HepG2 (cell line): ENCODE measurements around the gene ADAMTS4. TPM values are rescaled to one million over a fixed set of nuclear protein-coding genes. Genes with fewer than 3 reads are reported as not detected.
A peak's percentile ranks its signal among the peaks of the same experiment; 100 is the strongest.

Experiments
- AHDC1 ChIP-seq: sonication (generic); formaldehyde crosslinking; IDR thresholded peaks from 2 replicates; pipeline ENCODE4 v1.5.1; 2020; ENCODE audit warnings: mild to moderate bottlenecking, missing genetic modification reagents, borderline replicate concordance
- ARID5B ChIP-seq: IDR thresholded peaks from 2 replicates; pipeline ENCODE4 v1.4.0; 2020; ENCODE audit warnings: mild to moderate bottlenecking, missing genetic modification reagents
- BCL6 ChIP-seq: IDR thresholded peaks from 2 replicates; pipeline ENCODE4 v1.6.1; 2016; ENCODE audit warnings: missing genetic modification reagents, missing compliant biosample characterization
- CREB1 ChIP-seq, 2 experiments: fragments of 450-650 bp in 1 of 2; IDR thresholded peaks; 2 replicates each; pipeline ENCODE4 v1.6.1; 2016 to 2017; ENCODE audit warnings: control low read depth in 1 of 2, mild to moderate bottlenecking in 1 of 2, missing compliant biosample characterization in 1 of 2, missing genetic modification characterization in 1 of 2
- FOXA1 ChIP-seq, 2 experiments: fragments of 450-650 bp in 1 of 2; sonication (generic) in 1 of 2; formaldehyde crosslinking in 1 of 2; IDR thresholded peaks; 2 replicates each; pipeline versions ENCODE4 v1.4.0 to v1.6.1; 2016 to 2020; ENCODE audit warnings: missing genetic modification reagents in 1 of 2
- SMARCE1 ChIP-seq: fragments of 450-650 bp; IDR thresholded peaks from 2 replicates; pipeline ENCODE4 v1.6.1; 2017; ENCODE audit warnings: borderline replicate concordance
- SOX13 ChIP-seq, 3 experiments: fragments of 450-650 bp in 1 of 3; sonication (generic) in 1 of 3; formaldehyde crosslinking in 1 of 3; IDR thresholded peaks in 2 of 3; conservative IDR thresholded peaks in 1 of 3; 2 replicates each; pipeline versions ENCODE4 v1.5.0 to v1.6.1; 2016 to 2020; ENCODE audit warnings: antibody characterized with exemption in 1 of 3, mild to moderate bottlenecking in 1 of 3, missing compliant biosample characterization in 1 of 3, missing genetic modification reagents in 1 of 3, moderate library complexity in 1 of 3
- THAP11 ChIP-seq: IDR thresholded peaks from 2 replicates; pipeline ENCODE4 v1.6.1; 2016; ENCODE audit warnings: missing biosample characterization, missing genetic modification reagents
- ZC3H13 ChIP-seq: sonication (generic); formaldehyde crosslinking; IDR thresholded peaks from 2 replicates; pipeline ENCODE4 v1.8.1; 2023; ENCODE audit warnings: mild to moderate bottlenecking, missing genetic modification reagents, moderate library complexity
- ZGPAT ChIP-seq: IDR thresholded peaks from 2 replicates; pipeline ENCODE4 v1.6.1; 2016; ENCODE audit warnings: mild to moderate bottlenecking
- ZKSCAN8 ChIP-seq: IDR thresholded peaks from 2 replicates; pipeline ENCODE4 v1.6.1; 2016; ENCODE audit warnings: borderline replicate concordance, missing genetic modification reagents, missing compliant biosample characterization
- ZNF337 ChIP-seq: sonication (generic); formaldehyde crosslinking; IDR thresholded peaks from 2 replicates; pipeline ENCODE4 v1.5.1; 2020; ENCODE audit warnings: missing genetic modification reagents, low read depth, mild to moderate bottlenecking, borderline replicate concordance
- ZNF44 ChIP-seq: sonication (generic); formaldehyde crosslinking; IDR thresholded peaks from 2 replicates; pipeline ENCODE4 v1.5.1; 2020; ENCODE audit warnings: mild to moderate bottlenecking, missing genetic modification reagents
- ZNF704 ChIP-seq: sonication (generic); formaldehyde crosslinking; IDR thresholded peaks from 2 replicates; pipeline ENCODE4 v1.8.1; 2023; ENCODE audit warnings: mild to moderate bottlenecking, inconsistent platforms, moderate library complexity, missing genetic modification reagents, borderline replicate concordance
- ZNF75D ChIP-seq: sonication (generic); formaldehyde crosslinking; IDR thresholded peaks from 2 replicates; pipeline ENCODE4 v1.8.1; 2023; ENCODE audit warnings: missing genetic modification reagents, mild to moderate bottlenecking, borderline replicate concordance
- polyA plus RNA-seq, 8 experiments: library from polyadenylated mRNA; depleted of rRNA in 3 of 8; stranded (reverse) in 7 of 8; unstranded in 1 of 8; fragments of >200 nt; fragmentation: Illumina TruSeq in 4 of 8; extraction: Trizol in 4 of 8; gene quantifications; 2 replicates each; pipeline versions ENCODE4 v1.2.1 to v1.2.3, GENCODE V29; 2011 to 2016; ENCODE audit warnings: low read depth in 4 of 8, missing spikeins in 1 of 8, mixed read lengths in 1 of 8; ENCODE audit not compliant: insufficient read depth in 1 of 8
- total RNA-seq, 5 experiments: library from RNA; depleted of rRNA; stranded (reverse); fragments of >200 nt; fragmentation: Illumina TruSeq; extraction: Trizol; gene quantifications; 2 replicates each; pipeline ENCODE4 v1.2.3, GENCODE V29; 2016; ENCODE audit warnings: low read depth in 1 of 5

Gene ADAMTS4
- total and polyA plus RNA-seq, 2 of the 13 experiments (the other 11 are each of a cell fraction or from before 2014, with no cell fraction given) = 0.51 to 1.7 TPM

DNA sequence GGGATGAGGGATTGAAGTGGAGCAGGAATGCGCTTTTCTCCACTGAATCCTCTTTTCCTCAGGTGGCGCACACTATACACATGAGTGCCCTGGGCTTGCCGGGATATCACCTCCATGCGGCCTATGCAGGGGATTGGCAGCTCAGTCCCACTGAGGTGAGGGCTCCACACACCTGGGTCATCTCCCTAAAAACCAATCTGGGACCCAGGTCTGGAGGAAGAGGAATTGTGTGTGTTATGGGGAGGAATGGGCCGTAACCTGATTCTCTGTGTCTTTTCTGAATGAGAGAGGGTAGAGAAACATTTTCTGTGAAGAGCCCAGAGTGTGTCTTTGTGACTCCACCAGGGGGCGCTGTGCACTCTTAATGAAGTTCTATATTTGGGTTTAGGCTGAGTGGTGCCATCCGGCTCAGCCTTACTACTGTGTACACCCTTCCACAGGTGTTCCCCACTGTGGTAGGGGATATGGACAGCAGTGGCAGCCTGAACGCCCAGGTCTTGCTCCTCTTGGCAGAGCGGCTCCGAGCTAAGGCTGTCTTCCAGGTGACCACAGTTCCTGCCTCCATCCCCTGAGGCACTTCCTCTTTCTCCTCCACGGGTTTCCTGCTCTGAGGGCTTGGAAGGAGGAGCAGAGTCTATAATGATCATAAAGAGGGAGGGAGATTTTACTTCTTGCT lies 28.5 kb upstream of the ADAMTS4 start (continued):
- no peak for TF ChIP-seq FOXA1 (IDR thresholded peaks at IDR 0.05)
- TF ChIP-seq FOXA1 (CRISPR knock-in tag; IDR thresholded peaks at IDR 0.05) = no peak
- no peak for TF ChIP-seq SOX13 (IDR thresholded peaks at IDR 0.05)
- 0 out of 4 replicates have a peak, but pooled peaks of 1 of the 2 experiments have one; percentile 27 for TF ChIP-seq SOX13 (CRISPR knock-in tag; conservative IDR thresholded peaks at IDR 0.05 in 1 of 2, IDR thresholded peaks at IDR 0.05 in 1 of 2)
- TF ChIP-seq ZNF44 (CRISPR knock-in tag) = no peak
- no peak for TF ChIP-seq ZC3H13 (CRISPR knock-in tag)
- no peak for TF ChIP-seq AHDC1 (CRISPR knock-in tag)
- TF ChIP-seq SMARCE1 = no peak
- no peak for TF ChIP-seq CREB1 (IDR thresholded peaks at IDR 0.05)
- peak; percentile 50; the same call in 1 of the 2 replicates for TF ChIP-seq CREB1 (CRISPR knock-in tag; IDR thresholded peaks at IDR 0.05)
- TF ChIP-seq ZKSCAN8 (CRISPR knock-in tag) = no peak
- no peak for TF ChIP-seq ZNF75D (CRISPR knock-in tag)
- TF ChIP-seq ZGPAT (CRISPR knock-in tag) = no peak
- peak; percentile 23; the same call in 1 of the 2 replicates for TF ChIP-seq ARID5B (CRISPR knock-in tag)
- no peak for TF ChIP-seq ZNF337 (CRISPR knock-in tag)
- 0 out of 2 replicates have a peak, but pooled peaks have one; percentile 35 for TF ChIP-seq ZNF704 (CRISPR knock-in tag)
- 0 out of 2 replicates have a peak, but pooled peaks have one; percentile 17 for TF ChIP-seq THAP11
- no peak for TF ChIP-seq BCL6
